ENCODE results near the gene NR1D1. TPM values are rescaled to one million over a fixed set of nuclear protein-coding genes. Genes with fewer than 3 reads are reported as not detected.
A peak's percentile ranks its signal among the peaks of the same experiment; 100 is the strongest.

Gene NR1D1
- total and polyA plus RNA-seq, 2 donors from 2014 or later, result 7.1 to 30.8 TPM

DNA sequence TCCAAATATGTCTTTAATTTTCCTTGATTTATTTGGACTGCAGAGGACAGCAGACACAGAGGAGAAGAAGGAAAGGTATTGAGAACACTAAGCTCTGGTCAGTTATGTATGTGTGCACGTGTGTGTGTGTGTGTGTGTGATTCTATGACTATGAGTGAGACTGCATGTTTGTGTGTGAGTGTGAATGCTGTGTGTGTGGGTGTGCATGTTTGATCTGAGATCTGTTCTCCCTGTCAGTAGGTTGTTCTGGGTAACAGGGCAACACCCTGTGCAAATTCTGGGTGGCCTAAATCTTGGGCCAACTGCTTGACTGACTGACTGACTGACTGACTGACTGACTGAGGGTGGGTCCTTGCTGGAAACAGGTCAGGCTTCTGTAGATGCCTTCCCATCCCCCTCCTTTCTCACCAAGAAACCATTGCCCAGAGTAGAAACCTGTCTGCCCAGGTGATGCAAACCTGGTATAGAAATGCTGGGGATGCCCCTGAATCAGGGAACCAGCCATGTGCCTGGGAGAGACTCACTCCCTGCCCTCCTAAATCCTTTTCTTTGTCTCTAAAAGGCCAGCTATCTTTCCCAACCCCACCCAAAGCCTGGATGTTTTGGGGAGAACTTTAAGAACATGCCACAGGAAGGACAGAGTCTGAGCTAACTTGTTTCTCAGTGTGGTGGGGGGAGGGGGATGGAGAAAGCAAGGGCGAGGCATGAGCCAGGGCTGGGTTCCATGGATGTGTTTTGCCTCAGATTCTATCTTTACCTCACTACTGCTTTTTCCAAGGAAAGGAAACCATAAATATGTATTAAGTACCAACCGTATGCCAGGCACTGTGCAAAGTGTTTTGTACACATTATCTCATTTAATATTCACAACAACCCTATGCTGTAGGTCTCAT is 4.5 kb upstream of the NR1D1 start:
- FAIRE-seq, result no peak
- peaks cover 20 to 62% (median 43%) of the 10 kb centered on the region in 3 donors for H3K4me1 ChIP-seq (ENCODE audit: control insufficient read depth in 2 of 3, insufficient read depth in 2 of 3, low read depth in 1 of 3, low read length in 3 of 3)
- intact Hi-C loops (cut with DNase I), result no loop called here
- TF ChIP-seq, protein P1, sequence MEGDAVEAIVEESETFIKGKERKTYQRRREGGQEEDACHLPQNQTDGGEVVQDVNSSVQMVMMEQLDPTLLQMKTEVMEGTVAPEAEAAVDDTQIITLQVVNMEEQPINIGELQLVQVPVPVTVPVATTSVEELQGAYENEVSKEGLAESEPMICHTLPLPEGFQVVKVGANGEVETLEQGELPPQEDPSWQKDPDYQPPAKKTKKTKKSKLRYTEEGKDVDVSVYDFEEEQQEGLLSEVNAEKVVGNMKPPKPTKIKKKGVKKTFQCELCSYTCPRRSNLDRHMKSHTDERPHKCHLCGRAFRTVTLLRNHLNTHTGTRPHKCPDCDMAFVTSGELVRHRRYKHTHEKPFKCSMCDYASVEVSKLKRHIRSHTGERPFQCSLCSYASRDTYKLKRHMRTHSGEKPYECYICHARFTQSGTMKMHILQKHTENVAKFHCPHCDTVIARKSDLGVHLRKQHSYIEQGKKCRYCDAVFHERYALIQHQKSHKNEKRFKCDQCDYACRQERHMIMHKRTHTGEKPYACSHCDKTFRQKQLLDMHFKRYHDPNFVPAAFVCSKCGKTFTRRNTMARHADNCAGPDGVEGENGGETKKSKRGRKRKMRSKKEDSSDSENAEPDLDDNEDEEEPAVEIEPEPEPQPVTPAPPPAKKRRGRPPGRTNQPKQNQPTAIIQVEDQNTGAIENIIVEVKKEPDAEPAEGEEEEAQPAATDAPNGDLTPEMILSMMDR (IDR thresholded peaks at IDR 0.05; ENCODE audit: borderline replicate concordance, extremely low read depth, insufficient read depth), result no peak
- H3K27me3 ChIP-seq (ENCODE audit: control insufficient read depth, insufficient read depth, low read length), result no peaks in the 10 kb centered on the region
- no peak for DNase-seq
- H3K27ac ChIP-seq (ENCODE audit: low read depth in 2 of 2, low read length in 2 of 2), result no peak overlapping the region
- no peak overlapping the region for H3K9ac ChIP-seq (ENCODE audit: low read length in 3 of 3)
- H3K4me3 ChIP-seq (ENCODE audit: low read length in 3 of 3), result no peak overlapping the region
- H3K9me3 ChIP-seq (ENCODE audit: control insufficient read depth in 2 of 3, insufficient read depth in 1 of 3, low read length in 3 of 3), result no peaks in the 10 kb centered on the region
- H3K36me3 ChIP-seq (ENCODE audit: control insufficient read depth in 2 of 3, insufficient read depth in 3 of 3, low read length in 3 of 3), result no peaks in the 10 kb centered on the region

DNA sequence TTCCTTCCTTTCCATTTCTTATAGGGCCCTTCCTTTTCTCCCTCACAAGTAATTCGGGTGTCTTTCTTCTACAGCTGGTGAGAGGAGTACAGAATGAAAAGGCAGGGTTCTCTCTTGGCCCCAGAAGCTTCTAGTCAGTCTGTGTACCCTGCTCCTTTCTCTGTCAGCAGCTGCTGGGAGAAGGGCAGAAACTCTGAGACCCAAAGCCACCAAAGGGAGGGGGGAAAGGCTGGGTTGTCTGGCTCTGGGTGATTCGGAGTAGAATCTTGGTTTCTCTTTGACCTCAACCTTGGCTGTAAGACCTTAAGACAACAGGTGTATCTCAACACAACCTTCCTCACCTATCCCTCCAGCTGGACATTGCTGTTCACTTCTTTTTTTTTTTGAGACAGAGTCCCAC is 3.3 kb upstream of the NR1D1 start:
- Histone ChIP-seq H3K4me1 (ENCODE audit: control insufficient read depth in 2 of 3, insufficient read depth in 2 of 3, low read depth in 1 of 3, low read length in 3 of 3) (peaks cover 20 to 54% (median 37%) of the 10 kb centered on the region in 3 donors), H3K27me3 (ENCODE audit: control insufficient read depth, insufficient read depth, low read length) (no peaks in the 10 kb centered on the region), H3K27ac (ENCODE audit: low read depth in 2 of 2, low read length in 2 of 2) (peak overlapping the region in 1 of 2 donors; percentile 73), H3K9me3 (ENCODE audit: control insufficient read depth in 2 of 3, insufficient read depth in 1 of 3, low read length in 3 of 3) (no peaks in the 10 kb centered on the region), H3K4me3 (ENCODE audit: low read length in 3 of 3) (no peak overlapping the region), H3K9ac (ENCODE audit: low read length in 3 of 3) (peak overlapping the region in 1 of 3 donors; percentile 25), H3K36me3 (ENCODE audit: control insufficient read depth in 2 of 3, insufficient read depth in 3 of 3, low read length in 3 of 3) (no peaks in the 10 kb centered on the region)
- intact Hi-C loops (cut with DNase I), result no loop called here
- TF ChIP-seq, protein P1 (IDR thresholded peaks at IDR 0.05; ENCODE audit: borderline replicate concordance, extremely low read depth, insufficient read depth), result no peak
- DNase-seq (no peak), FAIRE-seq (no peak)

DNA sequence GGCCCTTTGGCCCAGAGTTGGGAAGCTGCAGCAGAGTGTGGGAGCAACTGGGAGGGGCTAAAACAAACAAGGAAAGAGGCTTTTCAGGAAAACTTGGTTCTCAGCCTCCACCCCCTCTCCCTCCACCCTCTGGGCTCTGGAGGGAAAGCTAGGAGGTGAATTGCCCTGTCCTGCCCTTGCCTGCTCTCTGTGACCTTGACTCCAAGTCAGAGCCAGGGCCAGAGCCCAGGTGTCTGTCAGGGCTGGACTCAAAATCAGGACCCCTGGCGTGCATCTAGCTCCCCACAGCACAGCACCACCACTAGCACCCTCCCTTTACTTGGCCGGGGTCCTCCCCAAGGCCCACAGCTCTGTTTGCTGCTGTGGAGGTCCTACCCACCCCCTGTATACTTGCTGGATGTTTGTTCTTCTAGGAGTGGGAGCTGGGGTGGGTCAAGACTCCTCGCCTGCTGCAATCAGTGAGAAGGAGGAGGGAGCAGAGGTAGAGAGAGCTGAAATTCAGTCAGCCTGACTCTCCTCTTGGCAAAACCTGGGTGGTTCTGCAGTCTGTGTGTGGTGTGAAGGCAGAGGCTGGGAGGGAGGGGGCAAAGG is 2.8 kb upstream of the NR1D1 start:
- no peak for FAIRE-seq
- intact Hi-C loops (cut with DNase I), result no loop called here
- H3K9ac ChIP-seq (ENCODE audit: low read length in 3 of 3), result peak overlapping the region in 1 of 3 donors; percentile 25

More for the DNA sequence above, 2.8 kb upstream of the NR1D1 start:
- peak in 1 of 5 donors; percentile 53 for DNase-seq
- H3K9me3 ChIP-seq (ENCODE audit: control insufficient read depth in 2 of 3, insufficient read depth in 1 of 3, low read length in 3 of 3), result no peaks in the 10 kb centered on the region
- H3K4me1 ChIP-seq (ENCODE audit: control insufficient read depth in 2 of 3, insufficient read depth in 2 of 3, low read depth in 1 of 3, low read length in 3 of 3), result peaks cover 19 to 55% (median 39%) of the 10 kb centered on the region in 3 donors
- H3K27ac ChIP-seq (ENCODE audit: low read depth in 2 of 2, low read length in 2 of 2), result peak overlapping the region in 1 of 2 donors; percentile 73
- no peaks in the 10 kb centered on the region for H3K27me3 ChIP-seq (ENCODE audit: control insufficient read depth, insufficient read depth, low read length)
- TF ChIP-seq, protein P1 (IDR thresholded peaks at IDR 0.05; ENCODE audit: borderline replicate concordance, extremely low read depth, insufficient read depth), result no peak
- H3K36me3 ChIP-seq (ENCODE audit: control insufficient read depth in 2 of 3, insufficient read depth in 3 of 3, low read length in 3 of 3), result no peaks in the 10 kb centered on the region
- H3K4me3 ChIP-seq (ENCODE audit: low read length in 3 of 3), result no peak overlapping the region
